Activated CD8-positive, alpha-beta memory T cell treated with anti-CD3 and anti-CD28 coated beads for 36 hours (primary cell): ENCODE results near the gene INO80B. TPM values are rescaled to one million over a fixed set of nuclear protein-coding genes. Genes with fewer than 3 reads are reported as not detected.
"Not testable (repeated sequence)": the region's sequence is repeated elsewhere in the genome, so short reads cannot be mapped to it uniquely, and the experiment has no call there.

Experiments
- CTCF ChIA-PET: fragments of 350-600 bp; sonication (Branson Sonifier 250); formaldehyde crosslinking; loops from one replicate; lab custom pipeline; 2021; ENCODE audit warnings: antibody characterized with exemption; lab: Charles Lee
- POLR2A ChIA-PET: fragments of 350-600 bp; sonication (Branson Sonifier 250); formaldehyde crosslinking; loops from one replicate; lab custom pipeline; 2021; ENCODE audit warnings: antibody characterized with exemption; lab: Charles Lee
- total RNA-seq, 2 experiments: library from RNA; stranded (reverse); gene quantifications; one replicate each; pipeline ENCODE4 v1.2.3, GENCODE V29; 2021

INO80B gene
- total RNA-seq, 2 experiments from 2014 or later = 40.4 to 41.1 TPM

DNA sequence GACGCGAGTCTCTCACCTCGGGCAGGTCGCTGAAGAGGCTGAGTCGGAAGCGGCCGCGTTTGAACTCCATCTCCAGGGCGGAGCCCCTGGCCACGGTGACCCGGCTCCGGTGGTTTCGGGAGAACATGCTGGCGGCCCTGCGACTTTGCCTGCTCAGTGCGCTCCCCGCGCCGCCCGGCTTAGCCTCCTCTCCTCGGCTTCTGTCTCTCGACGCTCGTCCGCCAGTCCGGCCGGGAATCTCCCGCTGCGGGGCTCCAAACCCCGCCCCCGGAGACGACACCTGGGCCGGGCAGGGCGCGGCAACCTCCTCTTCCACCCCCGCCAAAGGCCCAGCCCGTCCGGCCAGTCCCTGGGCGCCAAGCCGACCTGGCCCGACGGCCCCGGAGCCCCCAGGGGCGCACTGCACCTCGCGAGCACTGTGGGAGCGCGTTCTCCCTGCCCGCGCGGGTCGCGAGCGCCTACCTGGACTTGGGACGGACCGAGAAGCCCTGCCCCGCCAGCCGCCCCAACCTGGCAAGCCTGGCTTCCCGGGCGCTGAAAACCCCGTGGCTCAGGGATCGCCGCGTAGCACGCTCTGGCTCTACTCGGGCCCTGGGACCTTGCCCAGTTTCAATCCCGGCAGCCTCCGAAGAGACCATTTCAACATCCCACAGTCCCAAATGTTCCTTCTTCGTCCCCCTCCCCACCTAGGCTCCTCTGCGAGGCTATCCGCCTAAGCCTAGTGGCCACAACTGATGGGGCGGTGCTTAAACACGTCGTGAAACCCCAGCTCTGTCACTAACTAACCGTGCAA is 13.0 kb upstream of the INO80B start, which contains the start of gene RTKN:
TSS of gene RTKN (minus strand) at position 248 of the 793 bp plus-strand sequence. CDS start at position 127, 121 bp downstream.
- POLR2A ChIA-PET = no interaction called here
- CTCF ChIA-PET = no interaction called here

DNA sequence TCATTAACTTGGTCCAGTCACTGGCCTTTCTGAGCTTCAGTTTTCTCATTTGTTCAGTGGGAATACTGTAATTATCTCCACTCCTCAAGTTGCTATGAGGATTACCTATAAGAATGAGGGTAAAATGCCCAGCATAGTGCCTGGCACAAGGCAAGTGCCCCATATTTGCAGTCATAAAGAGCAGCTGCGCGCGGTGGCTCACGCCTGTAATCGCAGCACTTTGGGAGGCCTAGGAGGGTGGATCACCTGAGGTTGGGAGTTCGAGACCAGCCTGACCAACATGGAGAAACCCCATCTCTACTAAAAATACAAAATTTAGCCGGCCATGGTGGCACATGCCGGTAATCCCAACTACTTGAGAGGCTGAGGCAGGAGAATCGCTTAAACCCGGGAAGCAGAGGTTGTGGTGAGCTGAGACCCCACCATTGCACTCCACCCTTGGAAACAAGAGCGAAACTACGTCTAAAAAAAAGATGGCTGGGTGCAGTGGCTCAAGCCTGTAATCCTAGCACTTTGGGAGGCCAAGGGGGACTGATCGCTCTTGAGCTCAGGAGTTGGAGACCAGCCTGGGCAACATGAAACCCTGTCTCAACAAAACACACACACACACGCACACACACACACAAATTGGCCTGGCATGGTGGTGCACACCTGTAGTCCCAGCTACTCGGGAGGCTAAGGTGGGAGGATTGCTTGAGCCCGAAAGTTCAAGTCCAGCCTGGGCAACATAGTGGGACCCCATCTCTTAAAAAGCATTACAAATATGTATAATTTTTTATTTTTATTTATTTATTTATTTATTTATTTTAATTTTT is 12.2 kb upstream of the INO80B start:
- CTCF ChIA-PET = not testable (repeated sequence)
- POLR2A ChIA-PET = interaction anchor here (0.5 kb wide), 1 partner anchor 25 kb away, joined by 4 read pairs; no protein-coding TSS in a partner anchor

DNA sequence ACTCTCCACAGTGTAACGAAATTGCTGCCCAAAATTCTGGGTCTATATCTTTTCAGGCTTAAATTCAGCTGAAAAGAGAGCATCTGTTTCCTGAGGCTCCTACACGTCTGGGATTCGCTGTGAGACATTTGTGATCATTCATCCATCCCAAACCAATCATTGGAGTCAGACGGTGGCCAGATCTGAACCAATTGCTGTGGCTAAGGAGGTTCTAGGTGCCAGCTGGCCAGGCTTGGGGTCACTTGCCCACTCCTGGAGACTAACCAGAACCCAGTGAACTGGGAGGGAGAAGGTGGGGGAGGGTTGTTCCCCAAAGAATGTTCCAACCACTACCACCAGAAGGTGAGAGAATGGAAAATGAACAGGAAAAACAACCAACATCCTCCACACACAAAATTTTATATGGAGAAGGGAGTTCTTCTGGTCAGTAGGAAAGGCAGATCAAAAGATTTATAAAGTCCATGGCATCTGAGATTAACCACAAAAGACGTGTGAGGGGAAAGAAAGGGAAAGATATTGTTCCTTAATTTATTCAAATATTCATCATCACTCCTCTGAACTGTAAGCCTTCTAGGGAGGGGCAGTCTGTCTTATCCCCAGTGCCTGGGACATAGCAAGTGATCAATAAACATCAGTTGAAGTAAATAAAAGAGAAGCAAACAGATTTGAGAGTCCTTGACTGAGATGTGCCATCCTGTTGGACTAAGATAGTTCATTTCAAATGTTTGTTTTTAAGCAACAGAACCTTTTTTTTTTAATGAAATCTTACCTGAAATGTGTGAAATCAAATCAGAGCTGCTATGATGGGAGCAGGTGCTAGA is 10.2 kb upstream of the INO80B start:
- POLR2A ChIA-PET = no interaction called here

DNA sequence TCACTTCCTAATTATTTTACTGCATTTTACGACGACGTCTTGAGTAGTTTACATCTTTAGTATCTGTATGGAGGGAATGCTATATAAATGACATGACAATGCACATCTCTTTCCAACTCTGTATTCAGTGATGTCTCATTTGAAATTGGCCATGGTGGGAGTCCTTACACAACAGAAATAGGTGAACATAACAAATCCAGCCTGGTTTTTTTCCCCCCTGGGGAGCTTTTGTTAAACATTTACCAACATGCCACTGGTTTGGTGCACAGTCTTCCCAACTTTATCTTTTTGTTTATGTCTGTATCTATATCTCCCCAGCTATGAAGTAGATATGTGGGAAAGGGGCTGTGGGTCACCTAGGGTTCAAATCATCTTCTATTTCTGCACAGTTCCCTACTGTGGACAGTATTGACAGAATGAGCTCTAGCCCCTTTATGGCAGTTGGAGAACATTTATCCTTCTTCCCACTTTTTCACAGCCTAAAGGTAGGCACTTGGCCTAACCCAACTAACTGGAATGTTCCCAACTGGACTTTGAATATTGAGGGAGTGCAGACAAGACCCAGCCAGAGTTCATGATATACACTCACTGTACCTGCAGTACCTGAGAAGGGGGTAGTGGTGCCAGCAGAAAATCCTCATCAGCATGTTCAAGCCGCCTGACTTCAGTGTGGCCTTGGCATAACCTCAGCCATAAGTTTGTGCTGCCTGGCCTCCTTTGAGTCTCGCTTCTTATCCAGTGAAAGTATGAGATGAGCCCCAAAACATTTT is 7.5 kb upstream of the INO80B start:
- POLR2A ChIA-PET = no interaction called here

More for the DNA sequence above, 10.2 kb upstream of the INO80B start:
- CTCF ChIA-PET = interaction anchor here (1.2 to 1.4 kb wide), 2 partner anchors 10 to 44 kb away, joined by 3 to 4 read pairs; partner anchors contain the start of gene INO80B

DNA sequence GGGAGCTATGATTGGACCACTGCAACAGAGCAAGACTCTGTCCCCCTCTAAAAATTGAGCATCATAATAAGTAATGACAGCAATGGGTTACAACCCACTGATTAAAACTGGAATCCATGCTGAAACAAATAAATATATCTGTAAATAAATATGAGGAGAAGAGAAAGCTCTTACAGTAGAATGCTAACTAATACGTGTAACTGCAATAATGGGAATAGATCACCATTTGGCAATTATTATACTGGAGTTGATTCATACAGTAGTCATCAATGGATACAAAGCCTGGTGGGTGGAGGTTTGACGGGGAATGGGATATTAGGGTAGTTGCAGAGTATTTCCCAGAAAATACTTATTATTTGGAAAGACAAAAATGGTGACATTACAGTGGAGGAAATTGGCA is 6.1 kb upstream of the INO80B start:
- ChIA-PET CTCF (no interaction called here), POLR2A (no interaction called here)

More for the DNA sequence above, 7.5 kb upstream of the INO80B start:
- CTCF ChIA-PET = no interaction called here

DNA sequence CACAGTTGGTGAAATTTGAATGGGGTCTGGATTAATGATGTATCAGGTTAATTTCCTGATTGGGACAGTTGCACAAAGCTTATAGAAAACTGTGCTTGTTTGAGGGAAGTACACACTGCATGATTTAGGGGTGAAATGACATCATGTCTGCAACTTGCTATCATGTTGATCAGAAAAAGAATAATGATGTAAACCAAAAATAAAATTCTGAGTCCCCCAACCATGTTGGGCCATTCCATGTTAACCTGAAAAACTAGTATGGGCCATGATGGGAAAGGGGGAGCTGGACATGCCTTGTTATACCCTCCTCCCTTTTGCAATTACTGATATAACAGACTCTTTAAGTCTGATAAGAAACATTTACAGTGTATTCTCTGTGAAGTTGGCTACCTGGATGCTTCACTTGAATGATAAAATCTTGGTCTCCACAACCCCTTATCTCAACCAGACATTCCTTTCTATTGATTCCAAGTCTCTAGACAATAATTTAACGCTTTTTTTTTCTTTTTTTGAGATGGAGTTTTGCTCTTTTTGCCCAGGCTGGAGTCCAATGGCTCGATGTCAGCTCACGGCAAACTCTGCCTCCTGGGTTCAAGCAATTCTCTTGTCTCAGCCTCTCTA is 4.2 kb upstream of the INO80B start:
- ChIA-PET CTCF (interaction anchor here (0.7 kb wide), 1 partner anchor 11 kb away, joined by 3 read pairs; no protein-coding TSS in a partner anchor), POLR2A (no interaction called here)

DNA sequence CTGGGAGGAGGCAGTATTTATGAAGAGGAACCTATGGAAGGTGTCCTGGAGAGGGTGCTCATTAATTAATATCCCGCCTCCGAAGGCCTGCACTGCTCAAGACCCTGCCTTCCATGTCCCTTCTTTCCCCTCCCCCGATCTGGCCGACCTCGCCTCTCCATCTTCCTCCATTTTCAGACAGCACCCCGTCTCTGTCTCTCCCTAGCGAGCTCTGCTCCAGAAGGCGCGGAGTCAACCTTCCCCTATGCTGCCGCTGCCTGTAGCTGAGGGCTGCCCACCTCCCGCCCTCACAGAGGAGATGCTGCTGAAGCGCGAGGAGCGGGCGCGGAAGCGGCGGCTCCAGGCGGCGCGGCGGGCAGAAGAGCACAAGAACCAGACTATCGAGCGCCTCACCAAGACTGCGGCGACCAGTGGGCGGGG is 2.3 kb downstream of the INO80B start:
- ChIA-PET CTCF (interaction anchor here (0.5 to 4.0 kb wide), 4 partner anchors 25 to 514 kb away, joined by 3 to 24 read pairs (median 4); partner anchors contain the start of genes CCDC142, HTRA2 and TTC31), POLR2A (interaction anchor here (0.7 to 0.8 kb wide), 2 partner anchors 14 to 72 kb away, joined by 7 read pairs; partner anchors contain the start of genes AUP1 and HTRA2)

DNA sequence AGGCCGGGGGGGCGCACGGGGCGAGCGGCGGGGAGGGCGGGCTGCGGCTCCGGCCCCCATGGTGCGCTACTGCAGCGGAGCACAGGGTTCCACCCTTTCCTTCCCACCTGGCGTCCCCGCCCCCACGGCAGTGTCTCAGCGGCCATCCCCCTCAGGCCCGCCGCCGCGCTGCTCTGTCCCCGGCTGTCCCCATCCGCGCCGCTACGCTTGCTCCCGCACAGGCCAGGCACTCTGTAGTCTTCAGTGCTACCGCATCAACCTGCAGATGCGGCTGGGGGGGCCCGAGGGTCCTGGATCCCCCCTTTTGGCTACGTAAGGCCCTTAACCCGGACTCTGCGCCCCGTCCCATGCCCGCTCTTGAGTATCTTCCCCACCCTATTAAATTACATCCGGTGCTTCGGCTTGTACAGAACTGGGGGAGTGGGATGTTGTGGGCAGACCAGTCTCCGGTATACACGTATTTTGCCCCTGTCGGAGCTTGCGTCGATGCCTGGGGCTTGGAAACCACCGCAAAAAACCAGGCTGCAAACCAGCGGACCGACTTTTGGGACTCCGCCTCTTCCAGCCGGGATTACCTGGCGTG is 2.8 kb downstream of the INO80B start:
- ChIA-PET CTCF (interaction anchor here (4.0 kb wide), 1 partner anchor 25 kb away, joined by 24 read pairs; the partner anchor contains the start of genes CCDC142 and TTC31), POLR2A (interaction anchor here (0.7 to 1.8 kb wide), 6 partner anchors 14 to 73 kb away, joined by 4 to 13 read pairs (median 6); partner anchors contain the start of genes AUP1, C2orf81, HTRA2 and MRPL53)

DNA sequence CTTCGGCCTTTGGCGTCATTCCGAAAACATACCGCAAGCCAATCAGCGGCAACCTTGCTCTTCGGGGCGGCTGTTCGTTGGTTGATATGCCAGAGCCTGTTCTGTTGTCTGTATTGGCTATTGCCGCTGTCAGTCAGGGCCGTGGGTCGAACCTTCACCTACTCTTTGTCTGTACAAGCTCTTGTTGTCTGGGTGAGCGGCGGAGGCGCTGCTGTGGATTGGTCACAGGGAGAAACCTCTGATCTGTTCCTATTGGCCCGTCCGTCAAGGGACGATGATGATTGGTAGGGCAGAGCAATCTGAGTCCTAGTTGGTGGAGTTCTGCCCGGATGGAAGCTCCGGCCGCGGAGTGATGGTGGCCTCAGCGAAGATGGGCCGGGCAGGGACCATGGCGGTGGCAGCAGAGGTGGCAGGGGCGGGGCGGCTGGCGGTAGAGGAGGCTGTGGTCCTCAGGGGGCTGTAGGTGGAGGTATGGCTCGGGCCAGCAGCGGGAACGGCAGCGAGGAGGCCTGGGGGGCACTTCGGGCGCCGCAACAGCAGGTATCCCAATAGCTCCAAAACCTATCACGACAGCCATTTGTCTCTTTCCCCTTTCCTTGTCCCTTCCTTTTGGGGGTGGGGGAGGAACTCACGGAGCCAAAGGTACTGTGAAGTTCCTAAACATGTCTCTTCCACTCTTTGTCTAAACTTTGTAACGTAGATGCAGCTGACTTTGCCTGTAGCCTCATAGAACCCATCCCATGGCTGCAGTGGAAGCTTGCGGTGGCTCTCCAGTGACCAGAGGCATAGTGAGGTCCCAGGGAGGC is 3.4 kb downstream of the INO80B start, which contains the start of gene WBP1:
TSS of gene WBP1 (plus strand) at position 307 of the 806 bp plus-strand sequence. CDS start at position 472, 165 bp downstream.
- ChIA-PET CTCF (interaction anchor here (1.4 to 4.0 kb wide), 2 partner anchors 17 to 24 kb away, joined by 3 to 24 read pairs; partner anchors contain the start of genes CCDC142 and TTC31), POLR2A (interaction anchor here (1.1 to 1.8 kb wide), 6 partner anchors 14 to 73 kb away, joined by 3 to 13 read pairs (median 4); partner anchors contain the start of genes AUP1, C2orf81, HTRA2 and MRPL53)

DNA sequence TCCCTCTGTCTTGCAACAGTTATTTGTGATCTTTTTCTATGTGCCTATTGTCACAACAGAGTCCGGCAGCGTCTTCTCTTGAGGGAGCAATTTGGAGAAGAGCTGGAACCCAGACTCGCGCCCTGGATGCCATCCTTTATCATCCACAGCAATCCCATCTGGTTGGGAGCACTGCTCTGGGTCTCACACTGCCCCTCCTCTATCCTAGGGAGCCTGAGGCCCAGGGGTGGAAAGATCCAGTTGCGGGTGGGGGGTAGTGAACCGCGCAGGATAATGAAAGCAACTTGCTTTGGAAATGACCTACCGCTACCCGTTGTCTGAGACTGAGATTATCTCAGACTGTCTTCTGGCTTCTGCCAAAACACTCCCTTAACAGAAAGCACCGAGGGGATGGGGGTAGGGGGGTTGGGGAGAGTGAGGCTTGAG is 4.1 kb downstream of the INO80B start:
- CTCF ChIA-PET = interaction anchor here (1.4 to 4.0 kb wide), 3 partner anchors 17 to 70 kb away, joined by 3 to 24 read pairs (median 4); partner anchors contain the start of genes AUP1, CCDC142 and TTC31
- POLR2A ChIA-PET = interaction anchor here (1.1 to 1.8 kb wide), 6 partner anchors 13 to 72 kb away, joined by 3 to 13 read pairs (median 4); partner anchors contain the start of genes AUP1, C2orf81, HTRA2 and MRPL53

DNA sequence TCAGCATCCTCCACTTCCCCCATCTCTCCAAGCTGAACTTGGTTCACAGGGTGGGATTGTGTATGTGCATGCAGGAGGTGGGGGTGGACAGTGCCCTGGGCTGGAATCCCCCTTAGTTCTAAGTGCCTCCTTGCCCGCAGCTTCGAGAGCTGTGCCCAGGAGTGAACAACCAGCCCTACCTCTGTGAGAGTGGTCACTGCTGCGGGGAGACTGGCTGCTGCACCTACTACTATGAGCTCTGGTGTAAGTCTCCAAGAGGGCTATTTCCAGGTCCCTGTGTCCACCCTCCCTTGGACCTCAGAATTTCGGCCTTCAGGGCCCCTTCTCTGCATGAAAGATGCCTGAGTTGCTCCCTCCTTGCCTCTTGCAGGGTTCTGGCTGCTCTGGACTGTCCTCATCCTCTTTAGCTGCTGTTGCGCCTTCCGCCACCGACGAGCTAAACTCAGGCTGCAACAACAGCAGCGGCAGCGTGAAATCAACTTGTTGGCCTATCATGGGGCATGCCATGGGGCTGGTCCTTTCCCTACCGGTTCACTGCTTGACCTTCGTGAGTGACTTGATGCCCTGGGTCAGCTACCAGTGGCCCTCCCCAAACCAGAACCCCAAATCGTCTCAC is 4.7 kb downstream of the INO80B start:
- POLR2A ChIA-PET = interaction anchor here (1.5 to 1.8 kb wide), 2 partner anchors 13 to 22 kb away, joined by 4 to 13 read pairs; partner anchors contain the start of gene MRPL53
- CTCF ChIA-PET = interaction anchor here (1.4 to 4.0 kb wide), 3 partner anchors 16 to 69 kb away, joined by 3 to 24 read pairs (median 4); partner anchors contain the start of genes AUP1, CCDC142 and TTC31

DNA sequence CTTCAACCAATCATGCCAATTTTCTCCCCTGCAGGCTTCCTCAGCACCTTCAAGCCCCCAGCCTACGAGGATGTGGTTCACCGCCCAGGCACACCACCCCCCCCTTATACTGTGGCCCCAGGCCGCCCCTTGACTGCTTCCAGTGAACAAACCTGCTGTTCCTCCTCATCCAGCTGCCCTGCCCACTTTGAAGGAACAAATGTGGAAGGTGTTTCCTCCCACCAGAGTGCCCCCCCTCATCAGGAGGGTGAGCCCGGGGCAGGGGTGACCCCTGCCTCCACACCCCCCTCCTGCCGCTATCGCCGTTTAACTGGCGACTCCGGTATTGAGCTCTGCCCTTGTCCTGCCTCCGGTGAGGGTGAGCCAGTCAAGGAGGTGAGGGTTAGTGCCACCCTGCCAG is 5.3 kb downstream of the INO80B start:
- POLR2A ChIA-PET = not testable (repeated sequence)

DNA sequence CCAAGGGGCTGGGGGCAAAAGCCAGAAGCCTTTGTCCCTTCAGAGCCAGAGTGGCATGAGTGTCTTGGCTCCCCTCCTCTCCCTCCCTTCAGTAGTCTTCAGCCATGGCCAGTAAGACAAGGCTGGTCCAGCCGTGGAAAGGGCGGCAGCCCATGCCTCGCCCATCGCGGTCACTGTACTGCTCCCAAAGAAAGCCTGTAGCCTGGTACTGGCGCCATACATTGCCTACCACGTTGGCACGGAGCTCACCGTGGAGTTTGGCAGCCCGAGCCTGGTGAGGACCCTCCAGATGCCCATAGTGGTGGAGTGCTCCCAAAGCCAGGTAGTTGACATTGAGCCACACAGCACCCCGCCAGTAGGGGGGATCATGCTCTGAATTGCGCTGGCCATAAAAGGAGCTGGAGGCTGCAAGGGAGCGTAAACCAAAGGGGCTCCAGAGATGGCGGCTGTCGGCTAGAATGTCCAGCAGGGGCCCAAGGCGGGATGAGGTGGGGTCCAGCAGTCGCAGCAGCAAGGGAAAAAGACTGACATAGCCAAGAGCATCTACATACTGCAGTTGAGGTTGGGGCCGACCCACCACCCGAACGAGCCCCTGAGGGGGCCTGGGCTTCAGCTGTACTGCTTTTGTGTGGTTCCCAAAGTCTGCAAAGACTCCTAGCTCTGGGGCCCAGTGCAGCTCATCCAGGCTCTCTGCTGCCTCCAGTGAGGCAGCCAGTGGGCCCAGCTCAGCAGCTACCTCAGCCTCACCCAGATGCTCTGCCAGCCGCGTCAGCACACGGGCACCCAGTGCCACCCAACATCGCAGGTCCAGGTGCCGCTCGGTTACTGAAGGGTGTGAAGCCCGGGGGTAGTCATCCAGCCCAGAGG is 6.5 kb downstream of the INO80B start:
- CTCF ChIA-PET = interaction anchor here (0.8 kb wide), 1 partner anchor 27 kb away, joined by 3 read pairs; no protein-coding TSS in a partner anchor
- POLR2A ChIA-PET = interaction anchor here (0.5 kb wide), 1 partner anchor 282 kb away, joined by 4 read pairs; no protein-coding TSS in a partner anchor

More for the DNA sequence above, 5.3 kb downstream of the INO80B start:
- CTCF ChIA-PET = interaction anchor here (1.6 to 4.0 kb wide), 2 partner anchors 22 to 69 kb away, joined by 4 to 24 read pairs; partner anchors contain the start of genes AUP1, CCDC142 and TTC31
